WERI-Rb-1 (cell line): ENCODE data around the gene PRDM12.

Source experiments
- DNase-seq: peaks from one replicate; pipeline ENCODE4 v3.0.0-alpha.2; 2020
- H3K27ac ChIP-seq: fragments of 250-450 bp; sonication (Bioruptor Pico); 2 replicates; pipeline ENCODE4 v1.5.1; 2020; ENCODE audit warnings: mild to moderate bottlenecking, moderate library complexity
- H3K27me3 ChIP-seq: fragments of 250-450 bp; sonication (Bioruptor Pico); 2 replicates; pipeline ENCODE4 v1.5.1; 2021; ENCODE audit warnings: mild to moderate bottlenecking, low read depth, moderate library complexity; ENCODE audit not compliant: insufficient read depth, severe bottlenecking
- H3K36me3 ChIP-seq: fragments of 250-450 bp; sonication (Bioruptor Pico); 2 replicates; pipeline ENCODE4 v1.5.1; 2020; ENCODE audit warnings: mild to moderate bottlenecking, moderate library complexity
- H3K4me3 ChIP-seq: 2 replicates; pipeline ENCODE4 v1.5.1; 2011; ENCODE audit warnings: low read depth, mild to moderate bottlenecking, control low read depth, low read length
- H3K9me3 ChIP-seq: fragments of 250-450 bp; sonication (Bioruptor Pico); 2 replicates; pipeline ENCODE4 v1.5.1; 2021; ENCODE audit warnings: mild to moderate bottlenecking, moderate library complexity; ENCODE audit not compliant: severe bottlenecking
- TF ChIP-seq, protein P1 (sequence below): IDR thresholded peaks from 2 replicates; pipeline ENCODE4 v1.5.1; 2011; ENCODE audit warnings: low read depth, mild to moderate bottlenecking, control low read depth, inconsistent platforms, low read length

The PRDM12 gene

GRCh38 chr9:130639124-130639765, 25.1 kb upstream of the PRDM12 start:
- Histone ChIP-seq H3K4me3 (no peak overlapping the region), H3K9me3 (no peaks in the 10 kb centered on the region), H3K36me3 (peaks cover 38% of the 10 kb centered on the region), H3K27me3 (no peaks in the 10 kb centered on the region), H3K27ac (no peak overlapping the region)
- DNase-seq = no peak
- TF ChIP-seq, protein P1, sequence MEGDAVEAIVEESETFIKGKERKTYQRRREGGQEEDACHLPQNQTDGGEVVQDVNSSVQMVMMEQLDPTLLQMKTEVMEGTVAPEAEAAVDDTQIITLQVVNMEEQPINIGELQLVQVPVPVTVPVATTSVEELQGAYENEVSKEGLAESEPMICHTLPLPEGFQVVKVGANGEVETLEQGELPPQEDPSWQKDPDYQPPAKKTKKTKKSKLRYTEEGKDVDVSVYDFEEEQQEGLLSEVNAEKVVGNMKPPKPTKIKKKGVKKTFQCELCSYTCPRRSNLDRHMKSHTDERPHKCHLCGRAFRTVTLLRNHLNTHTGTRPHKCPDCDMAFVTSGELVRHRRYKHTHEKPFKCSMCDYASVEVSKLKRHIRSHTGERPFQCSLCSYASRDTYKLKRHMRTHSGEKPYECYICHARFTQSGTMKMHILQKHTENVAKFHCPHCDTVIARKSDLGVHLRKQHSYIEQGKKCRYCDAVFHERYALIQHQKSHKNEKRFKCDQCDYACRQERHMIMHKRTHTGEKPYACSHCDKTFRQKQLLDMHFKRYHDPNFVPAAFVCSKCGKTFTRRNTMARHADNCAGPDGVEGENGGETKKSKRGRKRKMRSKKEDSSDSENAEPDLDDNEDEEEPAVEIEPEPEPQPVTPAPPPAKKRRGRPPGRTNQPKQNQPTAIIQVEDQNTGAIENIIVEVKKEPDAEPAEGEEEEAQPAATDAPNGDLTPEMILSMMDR = no peak

DNA sequence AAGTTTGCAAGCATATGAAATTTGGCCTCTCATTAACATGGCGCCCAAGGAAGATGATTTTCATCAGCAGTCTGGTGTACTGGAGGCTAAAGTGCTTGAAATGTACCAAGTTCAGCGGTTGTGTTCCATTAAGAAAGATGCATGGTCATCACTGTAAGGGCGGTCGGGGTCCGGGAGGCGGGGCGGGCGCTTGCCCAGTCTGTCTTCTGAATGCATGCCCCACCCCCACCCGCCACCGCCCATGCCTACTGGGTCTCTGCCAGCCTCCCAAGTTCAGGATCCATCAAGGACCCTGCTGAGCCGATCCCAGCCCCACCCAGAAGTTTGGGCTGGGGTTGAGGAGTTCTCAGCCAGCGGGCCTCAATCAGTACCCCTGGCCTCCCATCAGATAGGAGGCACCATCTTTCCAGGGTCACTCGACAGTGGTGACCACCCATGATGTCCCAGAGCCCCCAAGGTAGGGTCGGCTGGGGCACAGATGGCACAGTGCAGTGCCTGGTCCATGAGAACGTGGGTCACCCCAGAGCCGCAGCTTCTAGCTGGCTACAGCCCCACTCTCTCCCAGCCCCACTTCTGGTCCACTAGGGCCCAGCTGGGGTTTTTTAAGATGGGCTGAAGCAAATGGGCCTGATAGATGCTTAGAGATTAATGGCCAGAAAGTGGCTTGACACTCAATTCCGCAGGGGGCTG, 24.4 kb upstream of the PRDM12 start:
- Histone ChIP-seq H3K27me3 (no peaks in the 10 kb centered on the region), H3K4me3 (no peak overlapping the region), H3K9me3 (no peaks in the 10 kb centered on the region), H3K27ac (no peak overlapping the region), H3K36me3 (peaks cover 30% of the 10 kb centered on the region)
- TF ChIP-seq, protein P1 = no peak
- no peak for DNase-seq

- Histone ChIP-seq H3K4me3 (no peak overlapping the region), H3K9me3 (no peaks in the 10 kb centered on the region), H3K27me3 (no peaks in the 10 kb centered on the region), H3K36me3 (peaks cover 27% of the 10 kb centered on the region), H3K27ac (no peak overlapping the region)
- TF ChIP-seq, protein P1 = peak; percentile 36; the same call in 1 of the 2 replicates
- DNase-seq = no peak
These were observed 23.7 kb upstream of the PRDM12 start for GRCh38 chr9:130640681-130641080.

DNA sequence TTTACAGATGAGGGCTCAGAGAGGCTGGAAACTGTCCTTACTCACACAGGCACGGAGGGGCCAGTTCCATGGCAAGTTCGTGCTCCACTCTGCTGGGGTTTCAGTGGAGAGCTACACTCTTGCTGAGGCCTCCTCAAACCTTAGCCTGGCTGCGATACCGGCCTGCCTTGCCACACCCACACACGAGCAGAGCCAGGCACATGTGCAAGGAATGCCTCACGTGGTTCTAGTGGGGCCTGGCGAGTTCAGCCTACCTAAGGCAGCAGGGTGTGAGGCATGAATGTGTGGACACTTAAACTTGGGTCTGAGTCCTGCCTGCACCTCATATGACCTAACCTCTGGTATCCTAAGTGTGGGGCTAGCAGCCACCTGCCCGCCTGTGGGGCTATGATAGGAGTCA, 21.5 kb upstream of the PRDM12 start:
- TF ChIP-seq, protein P1 = no peak
- Histone ChIP-seq H3K27ac (no peak overlapping the region), H3K27me3 (no peaks in the 10 kb centered on the region), H3K4me3 (no peak overlapping the region), H3K36me3 (peaks cover 9% of the 10 kb centered on the region), H3K9me3 (peaks cover 5% of the 10 kb centered on the region)
- no peak for DNase-seq

DNA sequence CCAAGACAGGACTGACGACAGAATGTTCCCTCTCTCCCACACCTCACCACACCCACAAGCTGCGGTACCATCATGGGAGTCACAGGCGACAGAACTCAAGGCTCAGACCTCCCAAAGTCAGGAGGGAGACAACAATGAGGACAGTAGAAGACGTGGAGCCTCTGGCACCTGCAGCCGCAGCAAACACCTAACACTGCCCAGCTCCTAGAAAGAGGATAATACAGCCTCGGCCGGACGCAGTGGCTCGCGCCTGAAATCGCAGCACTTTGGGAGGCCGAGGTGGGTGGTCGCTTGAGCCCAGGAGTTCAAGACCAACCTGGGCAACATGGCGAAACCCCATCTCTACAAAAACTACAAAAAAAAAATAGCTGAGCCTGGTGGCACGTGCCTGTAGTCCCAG, 13.2 kb upstream of the PRDM12 start:
- TF ChIP-seq, protein P1 = no peak
- DNase-seq = no peak

More for the DNA sequence above, 13.2 kb upstream of the PRDM12 start:
- no peak overlapping the region for H3K27ac ChIP-seq
- H3K36me3 ChIP-seq = no peaks in the 10 kb centered on the region
- no peak overlapping the region for H3K4me3 ChIP-seq
- H3K9me3 ChIP-seq = peaks cover 4% of the 10 kb centered on the region
- H3K27me3 ChIP-seq = peaks cover 10% of the 10 kb centered on the region
